Measurements from ENCODE around the gene AFG3L2. TPM values are rescaled to one million over a fixed set of nuclear protein-coding genes. Genes with fewer than 3 reads are reported as not detected.

The AFG3L2 gene
- total RNA-seq, 5 donors from 2014 or later (not counting 1 experiment from before 2014, with no cell fraction given): 30.6 to 37.4 (median 36.3) TPM

- POLR2A ChIA-PET: no interaction called here
- WGBS (ENCODE audit: insufficient coverage): 2% methylated on average over 78 of the region's 81 CpGs
- peak overlapping the region in 1 of 2 donors; percentile 64 for H3K4me3 ChIP-seq (ENCODE audit: control insufficient read depth in 1 of 2, extremely low read depth in 1 of 2, low read length in 1 of 2)
These were observed 68.5 kb downstream of the AFG3L2 start for GRCh38 chr18:12308386-12309100.

GRCh38 chr18:12307701-12308385 is 69.2 kb downstream of the AFG3L2 start, which contains the start of gene TUBB6:
Gene TUBB6, plus strand, starts transcription at chr18:12308241. Its CDS starts 52 bp downstream, at chr18:12308293.
- peaks cover 4% of the 10 kb centered on the region for H3K36me3 Mint-ChIP-seq
- Histone ChIP-seq H3K4me1 (ENCODE audit: control insufficient read depth in 1 of 2, extremely low read depth in 1 of 2, insufficient read depth in 2 of 2, low read length in 2 of 2) (peaks cover 0 to 11% of the 10 kb centered on the region in 2 experiments), H3K27me3 (replicated peaks in 1 of 2; ENCODE audit: control insufficient read depth in 2 of 2, extremely low read depth in 1 of 2, insufficient read depth in 2 of 2, low read length in 1 of 2) (peaks cover 6 to 58% of the 10 kb centered on the region in 2 experiments), H3K36me3 (ENCODE audit: control insufficient read depth in 2 of 2, extremely low read depth in 1 of 2, insufficient read depth in 1 of 2, low read length in 1 of 2) (no peaks in the 10 kb centered on the region), H3K27ac (ENCODE audit: low read length) (no peak within 1 kb of the TSS), H3K4me3 (ENCODE audit: control insufficient read depth in 1 of 2, extremely low read depth in 1 of 2, low read length in 1 of 2) (peak within 1 kb of the TSS in 1 of 2 donors; percentile 64), H3K9me3 (no peaks in the 10 kb centered on the region)
- DNase-seq (no peak), ATAC-seq (replicated peaks in 1 of 4) (peak; percentile 9 to 31 (median 26))
- no peak within 1 kb of the TSS for H3K27ac Mint-ChIP-seq
- WGBS (ENCODE audit: insufficient coverage): 3% methylated on average over 86 of the region's 88 CpGs
- peaks cover 0 to 6% (median 3%) of the 10 kb centered on the region in 3 donors for H3K9me3 Mint-ChIP-seq
- ChIA-PET CTCF (no interaction called here), POLR2A (no interaction called here)
- peaks cover 12 to 16% (median 15%) of the 10 kb centered on the region in 3 donors for H3K4me1 Mint-ChIP-seq
- peaks cover 42 to 52% of the 10 kb centered on the region in 2 donors for H3K27me3 Mint-ChIP-seq
- H3K4me3 Mint-ChIP-seq: peak within 1 kb of the TSS; percentile 71 to 82 (median 79)

More at GRCh38 chr18:12308386-12309100, 68.5 kb downstream of the AFG3L2 start:
- H3K4me3 Mint-ChIP-seq: peak overlapping the region; percentile 36 to 68 (median 39)
- H3K9me3 Mint-ChIP-seq: peaks cover 0 to 12% (median 6%) of the 10 kb centered on the region in 3 donors
- peaks cover 0 to 11% of the 10 kb centered on the region in 2 experiments for H3K4me1 ChIP-seq (ENCODE audit: control insufficient read depth in 1 of 2, extremely low read depth in 1 of 2, insufficient read depth in 2 of 2, low read length in 2 of 2)
- H3K36me3 Mint-ChIP-seq: peaks cover 6% of the 10 kb centered on the region
- no peaks in the 10 kb centered on the region for H3K36me3 ChIP-seq (ENCODE audit: control insufficient read depth in 2 of 2, extremely low read depth in 1 of 2, insufficient read depth in 1 of 2, low read length in 1 of 2)
- peak in 2 of 4 experiments; percentile 17 to 42 for ATAC-seq (replicated peaks in 1 of 4)
- H3K9me3 ChIP-seq: no peaks in the 10 kb centered on the region
- DNase-seq: peak in 4 of 35 experiments; percentile 3 to 36 (median 8)
- peaks cover 42 to 52% of the 10 kb centered on the region in 2 donors for H3K27me3 Mint-ChIP-seq
- CTCF ChIA-PET: no interaction called here
- peaks cover 6 to 58% of the 10 kb centered on the region in 2 experiments for H3K27me3 ChIP-seq (replicated peaks in 1 of 2; ENCODE audit: control insufficient read depth in 2 of 2, extremely low read depth in 1 of 2, insufficient read depth in 2 of 2, low read length in 1 of 2)
- H3K27ac ChIP-seq (ENCODE audit: low read length): no peak overlapping the region
- H3K4me1 Mint-ChIP-seq: peaks cover 12 to 16% (median 15%) of the 10 kb centered on the region in 3 donors
- H3K27ac Mint-ChIP-seq: no peak overlapping the region

- DNase-seq (no peak), ATAC-seq (replicated peaks in 1 of 4) (no peak)
- peaks cover 12 to 16% (median 15%) of the 10 kb centered on the region in 3 donors for H3K4me1 Mint-ChIP-seq
- Histone ChIP-seq H3K27ac (ENCODE audit: low read length) (no peak overlapping the region), H3K36me3 (ENCODE audit: control insufficient read depth in 2 of 2, extremely low read depth in 1 of 2, insufficient read depth in 1 of 2, low read length in 1 of 2) (no peaks in the 10 kb centered on the region), H3K4me1 (ENCODE audit: control insufficient read depth in 1 of 2, extremely low read depth in 1 of 2, insufficient read depth in 2 of 2, low read length in 2 of 2) (peaks cover 0 to 11% of the 10 kb centered on the region in 2 experiments), H3K9me3 (no peaks in the 10 kb centered on the region), H3K27me3 (replicated peaks in 1 of 2; ENCODE audit: control insufficient read depth in 2 of 2, extremely low read depth in 1 of 2, insufficient read depth in 2 of 2, low read length in 1 of 2) (peaks cover 6 to 63% of the 10 kb centered on the region in 2 experiments), H3K4me3 (ENCODE audit: control insufficient read depth in 1 of 2, extremely low read depth in 1 of 2, low read length in 1 of 2) (peak overlapping the region in 1 of 2 donors; percentile 59)
- CTCF ChIA-PET: no interaction called here
- H3K36me3 Mint-ChIP-seq: peaks cover 4% of the 10 kb centered on the region
- H3K9me3 Mint-ChIP-seq: peaks cover 0 to 6% (median 3%) of the 10 kb centered on the region in 3 donors
- 17% methylated on average over 36 of the region's 39 CpGs for WGBS (ENCODE audit: insufficient coverage)
- peak overlapping the region; percentile 71 to 82 (median 79) for H3K4me3 Mint-ChIP-seq
- POLR2A ChIA-PET: no interaction called here
- no peak overlapping the region for H3K27ac Mint-ChIP-seq
- peaks cover 42 to 52% of the 10 kb centered on the region in 2 donors for H3K27me3 Mint-ChIP-seq
These were observed 70.0 kb downstream of the AFG3L2 start for GRCh38 chr18:12306752-12307700.

DNA sequence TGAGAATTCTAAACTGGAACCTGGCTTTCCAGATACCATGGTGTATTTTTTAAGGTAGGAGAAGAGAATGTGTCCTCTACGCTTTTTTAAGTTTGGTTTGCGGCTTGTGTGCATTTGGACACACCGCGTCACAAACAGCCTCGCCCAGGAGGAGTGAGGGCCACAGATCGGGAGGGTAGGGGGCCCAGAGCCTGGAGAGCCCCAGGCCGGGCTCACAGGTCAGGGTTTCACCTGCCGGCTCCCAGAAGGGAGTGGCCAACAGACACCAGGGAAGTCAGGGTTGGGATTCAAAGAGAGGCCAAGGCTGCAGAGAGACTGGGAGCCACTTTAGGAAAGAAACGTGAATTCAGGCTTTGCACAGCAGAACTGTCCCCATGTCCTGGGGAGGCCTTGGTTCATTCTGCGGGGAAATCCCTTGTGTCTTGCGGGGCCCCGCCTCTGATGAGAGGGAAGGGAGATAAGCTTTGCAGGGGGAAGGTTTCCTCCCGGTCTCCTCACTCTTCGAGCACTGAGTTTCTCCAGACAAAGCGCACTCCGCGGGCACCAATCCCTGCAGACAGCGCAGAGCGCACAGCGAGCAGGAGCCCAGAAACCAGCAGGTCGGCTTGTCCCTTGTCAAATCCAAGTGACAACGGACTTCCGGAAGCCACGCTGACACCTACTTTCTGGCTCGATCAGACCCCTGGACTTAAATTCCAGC is 70.9 kb downstream of the AFG3L2 start:
- Mint-ChIP-seq H3K27me3 (peaks cover 37 to 52% of the 10 kb centered on the region in 2 donors), H3K27ac (no peak overlapping the region), H3K9me3 (no peaks in the 10 kb centered on the region), H3K36me3 (no peaks in the 10 kb centered on the region), H3K4me1 (peaks cover 12 to 16% (median 15%) of the 10 kb centered on the region in 3 donors), H3K4me3 (peak overlapping the region in 1 of 3 donors; percentile 82)
- no peak overlapping the region for H3K27ac ChIP-seq (ENCODE audit: low read length)
- WGBS (ENCODE audit: insufficient coverage): 69% methylated on average over 25 of the region's 25 CpGs
- peaks cover 6 to 70% of the 10 kb centered on the region in 2 experiments for H3K27me3 ChIP-seq (replicated peaks in 1 of 2; ENCODE audit: control insufficient read depth in 2 of 2, extremely low read depth in 1 of 2, insufficient read depth in 2 of 2, low read length in 1 of 2)
- POLR2A ChIA-PET: no interaction called here
- no peak overlapping the region for H3K4me3 ChIP-seq (ENCODE audit: control insufficient read depth in 1 of 2, extremely low read depth in 1 of 2, low read length in 1 of 2)
- CTCF ChIA-PET: no interaction called here
- ATAC-seq (replicated peaks in 1 of 4): no peak
- peaks cover 0 to 11% of the 10 kb centered on the region in 2 experiments for H3K4me1 ChIP-seq (ENCODE audit: control insufficient read depth in 1 of 2, extremely low read depth in 1 of 2, insufficient read depth in 2 of 2, low read length in 2 of 2)
- no peaks in the 10 kb centered on the region for H3K36me3 ChIP-seq (ENCODE audit: control insufficient read depth in 2 of 2, extremely low read depth in 1 of 2, insufficient read depth in 1 of 2, low read length in 1 of 2)
- no peak for DNase-seq
- no peaks in the 10 kb centered on the region for H3K9me3 ChIP-seq

GRCh38 chr18:12305211-12305610 is 71.8 kb downstream of the AFG3L2 start:
- WGBS (ENCODE audit: insufficient coverage): 80% methylated on average over 1 of the region's 12 CpGs
- H3K4me3 ChIP-seq (ENCODE audit: control insufficient read depth in 1 of 2, extremely low read depth in 1 of 2, low read length in 1 of 2): no peak overlapping the region
- H3K9me3 ChIP-seq: no peaks in the 10 kb centered on the region
- H3K36me3 ChIP-seq (ENCODE audit: control insufficient read depth in 2 of 2, extremely low read depth in 1 of 2, insufficient read depth in 1 of 2, low read length in 1 of 2): no peaks in the 10 kb centered on the region
- Mint-ChIP-seq H3K4me3 (no peak overlapping the region), H3K27me3 (peaks cover 37 to 47% of the 10 kb centered on the region in 2 donors), H3K27ac (no peak overlapping the region), H3K4me1 (peaks cover 12 to 16% (median 15%) of the 10 kb centered on the region in 3 donors), H3K36me3 (no peaks in the 10 kb centered on the region), H3K9me3 (no peaks in the 10 kb centered on the region)
- peaks cover 0 to 11% of the 10 kb centered on the region in 2 experiments for H3K4me1 ChIP-seq (ENCODE audit: control insufficient read depth in 1 of 2, extremely low read depth in 1 of 2, insufficient read depth in 2 of 2, low read length in 2 of 2)
- no peak for DNase-seq
- H3K27ac ChIP-seq (ENCODE audit: low read length): no peak overlapping the region
- H3K27me3 ChIP-seq (replicated peaks in 1 of 2; ENCODE audit: control insufficient read depth in 2 of 2, extremely low read depth in 1 of 2, insufficient read depth in 2 of 2, low read length in 1 of 2): peaks cover 6 to 64% of the 10 kb centered on the region in 2 experiments
- ChIA-PET CTCF (no interaction called here), POLR2A (no interaction called here)
- no peak for ATAC-seq (replicated peaks in 1 of 4)

Measured in T-cell (primary cell).